GM18502 (cell line): ENCODE data around the gene CSNK1G1.
"Not testable (repeated sequence)": the region's sequence is repeated elsewhere in the genome, so short reads cannot be mapped to it uniquely, and the experiment has no call there.

ENCODE experiments used
- ATAC-seq: cut with Tn5 transposase; IDR thresholded peaks from one replicate; pipeline ENCODE4 v1.9.1; 2021; ENCODE audit warnings: mild to moderate bottlenecking; ENCODE audit not compliant: unreplicated experiment, poor library complexity

The CSNK1G1 gene

GRCh38 chr15:64355944-64356709 is at the start of gene CSNK1G1:
Gene CSNK1G1, minus strand, starts transcription at chr15:64356173. Its CDS starts 55,674 bp downstream, at chr15:64300499.
- ATAC-seq: peak; percentile 97

- no peak for ATAC-seq
These were observed 44.6 kb upstream of the CSNK1G1 start for GRCh38 chr15:64400583-64400982.

DNA sequence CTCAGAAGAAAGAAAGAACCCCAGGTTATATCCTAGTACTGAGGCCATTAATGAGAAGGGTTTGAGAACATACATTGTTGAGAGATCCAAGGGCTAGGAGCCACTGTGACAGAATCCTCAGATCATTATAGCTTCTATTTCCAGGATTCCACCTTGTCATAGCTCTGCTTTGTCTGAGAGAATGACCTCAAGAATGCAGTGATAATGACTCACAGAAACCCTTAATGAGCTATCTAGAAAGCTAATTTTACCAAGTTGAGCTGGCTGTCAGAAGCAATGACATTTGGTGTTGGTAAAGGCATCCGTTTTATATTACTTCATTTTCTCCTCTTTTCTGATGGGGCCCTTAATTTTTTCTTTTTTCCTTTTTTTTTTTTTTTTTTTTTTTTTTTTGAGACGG is 42.6 kb upstream of the CSNK1G1 start:
- ATAC-seq: no peak

- ATAC-seq: no peak
These were observed 40.8 kb upstream of the CSNK1G1 start for GRCh38 chr15:64396789-64397188.

DNA sequence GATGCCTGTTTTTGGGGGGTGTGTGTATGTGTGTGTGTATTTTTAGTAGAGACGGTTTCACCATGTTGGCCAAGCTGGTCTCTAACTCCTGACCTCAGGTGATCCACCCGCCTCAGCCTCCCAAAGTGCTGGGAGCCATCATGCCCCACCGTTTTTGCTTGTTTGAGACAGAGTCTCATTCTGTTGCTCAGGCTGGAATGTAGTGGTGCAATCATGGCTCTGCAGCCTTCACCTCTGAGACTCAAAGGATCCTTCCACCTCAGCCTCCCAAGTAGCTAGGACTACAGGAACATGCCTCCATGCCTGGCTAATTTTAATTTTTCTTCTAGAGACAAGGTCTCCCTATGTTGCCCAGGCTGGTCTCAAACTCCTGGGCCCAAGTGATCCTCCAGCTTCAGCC is 36.5 kb upstream of the CSNK1G1 start:
- ATAC-seq: not testable (repeated sequence)

DNA sequence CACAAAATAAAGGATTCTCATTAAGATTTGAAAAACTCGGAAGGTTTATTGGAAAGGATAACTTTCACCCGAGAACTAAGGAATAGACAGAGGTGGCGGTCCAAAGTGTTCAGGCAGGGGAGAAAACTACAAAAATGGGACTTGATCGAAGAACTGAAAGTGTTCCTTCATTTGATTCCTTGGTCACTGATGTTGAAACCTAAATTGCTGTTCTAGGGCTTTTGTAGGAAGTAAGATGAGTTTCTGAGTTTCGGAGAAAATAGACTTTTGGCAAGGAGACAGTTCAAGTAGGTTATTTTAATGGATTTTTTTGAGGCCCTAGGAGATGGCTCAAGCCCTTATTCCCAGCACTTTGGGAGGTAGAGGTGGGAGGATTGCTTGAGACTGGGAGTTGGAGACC is 33.1 kb upstream of the CSNK1G1 start:
- no peak for ATAC-seq

- peak; percentile 98 for ATAC-seq
These were observed 31.7 kb upstream of the CSNK1G1 start, which contains the start of gene TRIP4 for GRCh38 chr15:64387562-64388168. Gene TRIP4, plus strand, starts transcription at chr15:64387836. Its CDS starts 28 bp downstream, at chr15:64387864.

GRCh38 chr15:64386291-64386690 is 30.3 kb upstream of the CSNK1G1 start:
- ATAC-seq: no peak

DNA sequence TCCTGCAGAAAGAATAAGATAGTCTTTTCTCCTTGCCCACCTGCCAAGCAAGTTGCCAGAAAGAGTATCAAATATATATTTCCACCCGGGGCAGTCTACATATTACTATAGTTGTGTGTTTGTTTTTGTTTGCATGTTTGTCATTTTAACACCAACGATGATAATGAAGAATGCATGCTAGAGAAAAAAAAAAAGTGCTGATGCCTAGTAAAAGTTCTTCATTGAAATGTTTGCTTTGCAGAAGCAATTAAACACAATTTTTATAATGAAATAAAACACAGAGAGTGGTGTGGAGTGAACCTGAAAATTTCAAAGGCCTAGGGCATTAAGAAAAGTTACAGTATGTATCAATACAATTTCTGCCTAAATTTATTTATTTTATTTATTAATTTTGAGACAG is 27.8 kb upstream of the CSNK1G1 start:
- no peak for ATAC-seq

DNA sequence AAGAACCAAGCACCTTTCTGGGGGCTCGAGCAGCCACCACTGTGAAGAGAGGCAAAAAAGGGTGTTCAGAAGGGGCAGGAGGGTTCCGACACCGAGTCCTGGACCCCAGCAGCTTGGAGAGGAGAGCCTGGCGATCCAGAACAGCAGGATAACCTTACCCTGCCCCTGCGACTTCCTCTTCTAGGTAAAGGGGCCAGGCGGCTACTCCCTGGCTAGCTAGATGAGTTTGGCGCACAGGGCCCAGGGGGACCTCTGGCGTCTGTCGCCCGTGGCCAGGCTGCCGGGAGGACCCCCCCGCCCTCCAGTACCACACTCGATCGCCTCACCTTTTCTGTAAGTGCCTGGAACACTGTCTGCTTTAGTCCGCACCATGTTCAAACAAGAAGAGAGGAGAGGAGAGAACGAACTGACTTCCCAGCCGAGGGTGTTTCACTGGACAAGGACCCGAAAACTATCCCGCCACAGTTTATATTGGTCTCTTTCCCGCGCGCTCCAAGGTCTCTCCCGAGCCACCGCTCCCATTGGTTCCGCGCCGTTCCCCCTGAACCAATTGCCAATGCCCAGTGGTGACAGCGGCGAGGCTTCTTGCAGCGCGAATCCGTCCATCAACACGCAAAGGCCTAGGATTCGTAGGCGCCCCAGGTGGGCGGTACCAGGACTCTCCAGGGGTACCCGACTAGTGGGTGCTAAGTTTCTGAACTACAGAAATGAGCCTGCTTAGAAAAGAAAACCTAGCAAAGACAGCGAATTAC is 25.2 kb upstream of the CSNK1G1 start, which contains the start of gene PCLAF:
Gene PCLAF, minus strand, starts transcription at position 442 of the 752 bp plus-strand sequence. Its CDS starts 70 bp downstream, at position 372.
- peak; percentile 96 for ATAC-seq

- not testable (repeated sequence) for ATAC-seq
These were observed 24.3 kb upstream of the CSNK1G1 start for GRCh38 chr15:64380130-64380870.

DNA sequence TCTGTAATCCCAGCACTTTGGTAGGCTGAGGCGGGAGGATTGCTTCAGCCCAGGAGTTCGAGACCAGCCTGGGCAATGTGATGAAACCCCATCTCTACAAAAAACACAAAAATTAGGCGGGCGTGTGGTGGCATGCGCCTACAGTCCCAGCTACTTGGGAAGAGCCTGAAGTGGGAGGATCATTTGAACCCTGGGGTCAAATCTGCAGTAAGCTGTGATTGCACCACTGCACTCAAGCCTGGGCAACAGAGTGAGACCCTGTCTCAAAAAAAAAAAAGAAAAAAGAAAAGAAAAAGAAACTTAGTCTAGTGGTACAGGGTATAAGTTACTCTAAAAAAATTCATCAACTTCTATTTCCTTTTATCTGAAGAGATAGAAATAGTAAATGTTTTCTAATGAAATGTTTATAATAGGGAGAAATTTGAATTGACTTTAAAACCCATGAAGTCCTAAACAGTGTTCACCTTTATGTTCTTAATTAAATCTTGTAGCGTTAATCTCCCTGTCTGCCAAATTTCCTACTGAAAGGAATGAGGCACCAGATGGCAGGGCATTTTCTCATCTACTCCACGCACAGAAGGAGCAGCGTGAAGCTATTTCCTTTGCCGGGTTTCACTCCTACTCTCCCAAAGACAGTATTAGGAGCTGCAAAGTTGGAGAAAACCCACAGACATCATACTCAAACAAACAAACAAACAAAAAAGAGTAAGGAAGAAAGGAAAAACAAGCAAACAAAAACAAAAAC is 23.4 kb upstream of the CSNK1G1 start:
- no peak for ATAC-seq

GRCh38 chr15:64373360-64373759 is 17.4 kb upstream of the CSNK1G1 start:
- no peak for ATAC-seq

GRCh38 chr15:64371383-64371782 is 15.4 kb upstream of the CSNK1G1 start:
- ATAC-seq: not testable (repeated sequence)

DNA sequence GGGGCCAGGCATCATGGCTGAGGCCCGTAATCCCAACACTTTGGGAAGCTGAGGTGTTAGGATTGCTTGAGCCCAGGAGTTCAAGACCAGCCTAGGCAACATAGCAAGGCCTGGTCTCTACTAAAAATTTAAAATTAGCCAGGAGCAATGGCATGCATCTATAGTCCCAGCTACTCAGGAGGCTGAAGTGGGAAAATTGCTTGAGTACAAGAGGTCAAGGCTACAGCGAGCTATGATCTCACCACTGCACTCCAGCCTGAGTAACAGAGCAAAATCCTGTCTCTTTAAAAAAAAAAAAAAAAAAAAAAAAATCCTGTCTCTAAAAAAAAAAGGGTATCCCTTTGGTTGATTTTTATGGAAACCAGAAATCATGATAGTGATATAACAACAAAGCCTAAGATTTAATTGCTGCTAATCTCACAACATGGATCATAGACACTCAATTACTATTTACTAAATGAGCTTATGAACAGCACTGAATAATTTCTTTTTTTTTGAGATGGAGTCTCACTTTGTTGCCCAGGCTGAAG is 13.2 kb upstream of the CSNK1G1 start:
- no peak for ATAC-seq

- ATAC-seq: no peak
These were observed 5.3 kb upstream of the CSNK1G1 start for GRCh38 chr15:64361259-64361658.

- ATAC-seq: no peak
These were observed 702 bp upstream of the CSNK1G1 start for GRCh38 chr15:64356710-64357040.

GRCh38 chr15:64355348-64355943 is 527 bp downstream of the CSNK1G1 start:
- ATAC-seq: peak; percentile 17
